Parathyroid adenoma (tissue), 2 donors: Measurements from ENCODE around the gene CADM1.

ENCODE experiments used
- H2AFZ ChIP-seq: fragments of 300-600 bp; sonication (generic); one replicate; pipeline ENCODE4 v1.7.0; 2017; ENCODE audit warnings: antibody characterized with exemption, mild to moderate bottlenecking
- H3K27ac ChIP-seq: fragments of 300-600 bp; sonication (generic); one replicate; pipeline ENCODE4 v1.7.0; 2017
- H3K27me3 ChIP-seq: fragments of 300-600 bp; sonication (generic); one replicate; pipeline ENCODE4 v1.7.0; 2017; ENCODE audit warnings: low read length; ENCODE audit not compliant: control insufficient read depth, insufficient read depth
- H3K36me3 ChIP-seq: fragments of 300-600 bp; sonication (generic); one replicate; pipeline ENCODE4 v1.7.0; 2017; ENCODE audit warnings: low read length; ENCODE audit not compliant: control insufficient read depth, insufficient read depth
- H3K4me1 ChIP-seq: fragments of 300-600 bp; sonication (generic); one replicate; pipeline ENCODE4 v1.7.0; 2017; ENCODE audit warnings: control low read depth
- H3K4me2 ChIP-seq: fragments of 300-600 bp; sonication (generic); one replicate; pipeline ENCODE4 v1.7.0; 2017; ENCODE audit warnings: low read length
- H3K4me3 ChIP-seq: fragments of 300-600 bp; sonication (generic); one replicate; pipeline ENCODE4 v1.7.0; 2017; ENCODE audit warnings: low read depth, low read length
- H3K79me2 ChIP-seq: fragments of 300-600 bp; sonication (generic); one replicate; pipeline ENCODE4 v1.7.0; 2017; ENCODE audit warnings: control low read depth
- H3K9ac ChIP-seq: fragments of 300-600 bp; sonication (generic); one replicate; pipeline ENCODE4 v1.7.0; 2017; ENCODE audit warnings: mild to moderate bottlenecking
- H3K9me3 ChIP-seq: fragments of 300-600 bp; sonication (generic); one replicate; pipeline ENCODE4 v1.7.0; 2017; ENCODE audit warnings: low read length; ENCODE audit not compliant: control insufficient read depth
- CTCF ChIP-seq: fragments of 300-600 bp; sonication (generic); IDR thresholded peaks from one replicate; pipeline ENCODE4 v1.7.0; 2017; ENCODE audit warnings: antibody characterized with exemption, mild to moderate bottlenecking
- donor health status: primary hyperparathyroidism.

Gene CADM1

GRCh38 chr11:115324581-115325432 is 179.4 kb downstream of the CADM1 start:
- H3K4me3 ChIP-seq: no peak overlapping the region

GRCh38 chr11:115322553-115323203 is 181.5 kb downstream of the CADM1 start:
- Histone ChIP-seq H3K27me3 (no peaks in the 10 kb centered on the region), H3K9me3 (no peaks in the 10 kb centered on the region), H3K27ac (no peak overlapping the region), H3K9ac (no peak overlapping the region), H3K4me1 (no peaks in the 10 kb centered on the region), H2AFZ (no peak overlapping the region), H3K36me3 (no peaks in the 10 kb centered on the region), H3K4me2 (no peak overlapping the region), H3K4me3 (no peak overlapping the region), H3K79me2 (no peaks in the 10 kb centered on the region)
- no peak for TF ChIP-seq CTCF

More at GRCh38 chr11:115324581-115325432, 179.4 kb downstream of the CADM1 start:
- no peaks in the 10 kb centered on the region for H3K36me3 ChIP-seq
- TF ChIP-seq CTCF: peak; percentile 69
- H2AFZ ChIP-seq: no peak overlapping the region
- no peaks in the 10 kb centered on the region for H3K4me1 ChIP-seq
- no peaks in the 10 kb centered on the region for H3K9me3 ChIP-seq
- no peak overlapping the region for H3K4me2 ChIP-seq
- H3K79me2 ChIP-seq: no peaks in the 10 kb centered on the region
- H3K9ac ChIP-seq: no peak overlapping the region
- H3K27ac ChIP-seq: no peak overlapping the region
- no peaks in the 10 kb centered on the region for H3K27me3 ChIP-seq

- no peaks in the 10 kb centered on the region for H3K79me2 ChIP-seq
- H3K27me3 ChIP-seq: no peaks in the 10 kb centered on the region
- no peaks in the 10 kb centered on the region for H3K36me3 ChIP-seq
- no peak overlapping the region for H2AFZ ChIP-seq
- H3K9me3 ChIP-seq: no peaks in the 10 kb centered on the region
- no peak for TF ChIP-seq CTCF
- H3K9ac ChIP-seq: no peak overlapping the region
- H3K27ac ChIP-seq: no peak overlapping the region
- no peak overlapping the region for H3K4me2 ChIP-seq
- no peaks in the 10 kb centered on the region for H3K4me1 ChIP-seq
- no peak overlapping the region for H3K4me3 ChIP-seq
These were observed 182.5 kb downstream of the CADM1 start for GRCh38 chr11:115321605-115322289.

GRCh38 chr11:115317277-115318185 is 186.7 kb downstream of the CADM1 start:
- no peaks in the 10 kb centered on the region for H3K9me3 ChIP-seq
- no peak for TF ChIP-seq CTCF
- no peak overlapping the region for H3K9ac ChIP-seq
- no peak overlapping the region for H3K4me2 ChIP-seq
- H3K36me3 ChIP-seq: no peaks in the 10 kb centered on the region
- no peak overlapping the region for H3K4me3 ChIP-seq
- no peak overlapping the region for H2AFZ ChIP-seq
- H3K27ac ChIP-seq: no peak overlapping the region
- no peaks in the 10 kb centered on the region for H3K4me1 ChIP-seq
- no peaks in the 10 kb centered on the region for H3K79me2 ChIP-seq
- H3K27me3 ChIP-seq: no peaks in the 10 kb centered on the region
